Fibroblast of lung (primary cell): ENCODE results near the gene RHEB.

Experiments used
- EZH2 ChIP-seq: IDR thresholded peaks from 2 replicates; pipeline ENCODE4 v1.5.1; 2012; ENCODE audit warnings: low read length, control low read depth, mild to moderate bottlenecking; ENCODE audit errors: missing control alignments
- TF ChIP-seq, protein P1 (sequence below), 2 donors: IDR thresholded peaks in 1 of 2; conservative IDR thresholded peaks in 1 of 2; 1 replicate in 1 of 2; 2 replicates in 1 of 2; pipeline ENCODE4 v1.5.1; 2011 to 2012; ENCODE audit warnings: low read length in 2 of 2, control low read depth in 1 of 2, inconsistent platforms in 1 of 2, low read depth in 1 of 2, mild to moderate bottlenecking in 1 of 2

DNA sequence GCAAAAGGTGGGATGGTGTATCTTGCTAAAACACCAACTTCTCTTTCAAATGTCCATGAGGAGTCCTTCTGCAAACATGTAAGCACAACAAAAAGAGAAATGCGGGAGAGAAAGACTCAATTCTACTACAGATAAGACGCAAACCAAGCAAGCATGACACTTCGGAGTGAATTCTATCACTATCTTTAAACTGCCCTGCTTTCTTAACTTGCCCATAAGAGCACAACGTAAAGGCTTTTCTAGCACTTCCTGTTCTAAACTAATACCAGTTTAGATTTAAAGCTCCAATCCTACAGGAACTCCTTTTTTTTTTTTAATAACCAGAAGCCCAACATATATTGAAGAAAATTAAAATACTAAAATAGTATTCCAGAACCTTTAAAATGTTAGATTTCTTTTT lies 8.4 kb downstream of the RHEB start:
- TF ChIP-seq EZH2, result no peak
- TF ChIP-seq, protein P1, sequence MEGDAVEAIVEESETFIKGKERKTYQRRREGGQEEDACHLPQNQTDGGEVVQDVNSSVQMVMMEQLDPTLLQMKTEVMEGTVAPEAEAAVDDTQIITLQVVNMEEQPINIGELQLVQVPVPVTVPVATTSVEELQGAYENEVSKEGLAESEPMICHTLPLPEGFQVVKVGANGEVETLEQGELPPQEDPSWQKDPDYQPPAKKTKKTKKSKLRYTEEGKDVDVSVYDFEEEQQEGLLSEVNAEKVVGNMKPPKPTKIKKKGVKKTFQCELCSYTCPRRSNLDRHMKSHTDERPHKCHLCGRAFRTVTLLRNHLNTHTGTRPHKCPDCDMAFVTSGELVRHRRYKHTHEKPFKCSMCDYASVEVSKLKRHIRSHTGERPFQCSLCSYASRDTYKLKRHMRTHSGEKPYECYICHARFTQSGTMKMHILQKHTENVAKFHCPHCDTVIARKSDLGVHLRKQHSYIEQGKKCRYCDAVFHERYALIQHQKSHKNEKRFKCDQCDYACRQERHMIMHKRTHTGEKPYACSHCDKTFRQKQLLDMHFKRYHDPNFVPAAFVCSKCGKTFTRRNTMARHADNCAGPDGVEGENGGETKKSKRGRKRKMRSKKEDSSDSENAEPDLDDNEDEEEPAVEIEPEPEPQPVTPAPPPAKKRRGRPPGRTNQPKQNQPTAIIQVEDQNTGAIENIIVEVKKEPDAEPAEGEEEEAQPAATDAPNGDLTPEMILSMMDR (conservative IDR thresholded peaks at IDR 0.05 in 1 of 2, IDR thresholded peaks at IDR 0.05 in 1 of 2; ENCODE audit: low read depth in 1 of 2, low read length in 2 of 2), result no peak
